Measurements from ENCODE around the gene CYP3A5.

Gene CYP3A5

GRCh38 chr7:99677013-99677647 lies 2.7 kb downstream of the CYP3A5 start:
- no peaks in the 10 kb centered on the region for H3K9me3 ChIP-seq (ENCODE audit: insufficient read depth, low read length, severe bottlenecking)
- no peaks in the 10 kb centered on the region for H3K79me2 ChIP-seq (ENCODE audit: insufficient read depth, low read length)
- H3K4me1 ChIP-seq (ENCODE audit: insufficient read depth, low read length), result no peaks in the 10 kb centered on the region
- H2AFZ ChIP-seq (ENCODE audit: low read depth, low read length), result no peak overlapping the region
- no peak for ATAC-seq (ENCODE audit: insufficient read depth, low read depth)
- DNase-seq, result no peak
- H4K20me1 ChIP-seq (ENCODE audit: insufficient read depth, low read length), result no peaks in the 10 kb centered on the region
- no peak overlapping the region for H3K4me3 ChIP-seq (ENCODE audit: low read depth in 1 of 2, low read length in 2 of 2)
- TF ChIP-seq CTCF (IDR thresholded peaks at IDR 0.05; ENCODE audit: borderline replicate concordance, extremely low read depth, low read length, poor library complexity, severe bottlenecking) (no peak), EZH2 (IDR thresholded peaks at IDR 0.05; ENCODE audit: borderline replicate concordance, low read depth, low read length, severe bottlenecking) (no peak)
- no peak overlapping the region for H3K4me2 ChIP-seq (ENCODE audit: insufficient read depth, low read length)
- H3K27me3 ChIP-seq (ENCODE audit: insufficient read depth, low read length, poor library complexity), result no peaks in the 10 kb centered on the region
- H3K27ac ChIP-seq (ENCODE audit: low read length), result no peak overlapping the region
- H3K36me3 ChIP-seq (ENCODE audit: insufficient read depth, low read length), result no peaks in the 10 kb centered on the region
- H3K9ac ChIP-seq (ENCODE audit: low read depth, low read length), result no peak overlapping the region

- no peaks in the 10 kb centered on the region for H3K4me1 ChIP-seq (ENCODE audit: insufficient read depth, low read length)
- ATAC-seq (ENCODE audit: insufficient read depth, low read depth), result no peak
- H3K9me3 ChIP-seq (ENCODE audit: insufficient read depth, low read length, severe bottlenecking), result no peaks in the 10 kb centered on the region
- DNase-seq, result no peak
- H3K4me3 ChIP-seq (ENCODE audit: low read depth in 1 of 2, low read length in 2 of 2), result no peak overlapping the region
- TF ChIP-seq EZH2 (IDR thresholded peaks at IDR 0.05; ENCODE audit: borderline replicate concordance, low read depth, low read length, severe bottlenecking) (no peak), CTCF (IDR thresholded peaks at IDR 0.05; ENCODE audit: borderline replicate concordance, extremely low read depth, low read length, poor library complexity, severe bottlenecking) (no peak)
- H4K20me1 ChIP-seq (ENCODE audit: insufficient read depth, low read length), result no peaks in the 10 kb centered on the region
- H3K36me3 ChIP-seq (ENCODE audit: insufficient read depth, low read length), result no peaks in the 10 kb centered on the region
- H3K4me2 ChIP-seq (ENCODE audit: insufficient read depth, low read length), result no peak overlapping the region
- no peak overlapping the region for H2AFZ ChIP-seq (ENCODE audit: low read depth, low read length)
- no peaks in the 10 kb centered on the region for H3K27me3 ChIP-seq (ENCODE audit: insufficient read depth, low read length, poor library complexity)
- no peak overlapping the region for H3K9ac ChIP-seq (ENCODE audit: low read depth, low read length)
- no peaks in the 10 kb centered on the region for H3K79me2 ChIP-seq (ENCODE audit: insufficient read depth, low read length)
- H3K27ac ChIP-seq (ENCODE audit: low read length), result no peak overlapping the region
These were observed 4.6 kb downstream of the CYP3A5 start for GRCh38 chr7:99674995-99675742.

DNA sequence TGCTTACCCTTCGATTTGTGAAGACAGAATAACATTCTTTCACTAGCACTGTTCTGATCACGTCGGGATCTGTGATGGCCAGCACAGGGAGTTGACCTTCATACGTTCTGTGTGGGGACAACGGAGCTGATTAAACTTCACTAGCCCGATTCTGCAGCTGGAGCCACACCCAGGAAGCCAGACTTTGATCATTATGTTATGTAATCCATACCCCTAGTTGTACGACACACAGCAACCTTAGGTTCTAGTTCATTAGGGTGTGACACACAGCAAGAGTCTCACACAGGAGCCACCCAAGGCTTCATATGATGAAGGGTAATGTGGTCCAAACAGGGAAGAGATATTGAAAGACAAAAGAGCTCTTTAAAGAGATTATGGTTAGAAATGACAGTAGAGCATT lies 7.2 kb downstream of the CYP3A5 start:
- ATAC-seq (ENCODE audit: insufficient read depth, low read depth) (no peak), DNase-seq (no peak)
- Histone ChIP-seq H4K20me1 (ENCODE audit: insufficient read depth, low read length) (no peaks in the 10 kb centered on the region), H3K4me2 (ENCODE audit: insufficient read depth, low read length) (no peak overlapping the region), H2AFZ (ENCODE audit: low read depth, low read length) (no peak overlapping the region), H3K9me3 (ENCODE audit: insufficient read depth, low read length, severe bottlenecking) (no peaks in the 10 kb centered on the region), H3K9ac (ENCODE audit: low read depth, low read length) (no peak overlapping the region), H3K4me1 (ENCODE audit: insufficient read depth, low read length) (no peaks in the 10 kb centered on the region), H3K36me3 (ENCODE audit: insufficient read depth, low read length) (no peaks in the 10 kb centered on the region), H3K4me3 (ENCODE audit: low read depth in 1 of 2, low read length in 2 of 2) (no peak overlapping the region), H3K27ac (ENCODE audit: low read length) (no peak overlapping the region), H3K79me2 (ENCODE audit: insufficient read depth, low read length) (no peaks in the 10 kb centered on the region), H3K27me3 (ENCODE audit: insufficient read depth, low read length, poor library complexity) (no peaks in the 10 kb centered on the region)
- TF ChIP-seq CTCF (IDR thresholded peaks at IDR 0.05; ENCODE audit: borderline replicate concordance, extremely low read depth, low read length, poor library complexity, severe bottlenecking) (no peak), EZH2 (IDR thresholded peaks at IDR 0.05; ENCODE audit: borderline replicate concordance, low read depth, low read length, severe bottlenecking) (no peak)
